Measurements from ENCODE around the gene KRT33A.
"Not testable (repeated sequence)": the region's sequence is repeated elsewhere in the genome, so short reads cannot be mapped to it uniquely, and the experiment has no call there.

DNA sequence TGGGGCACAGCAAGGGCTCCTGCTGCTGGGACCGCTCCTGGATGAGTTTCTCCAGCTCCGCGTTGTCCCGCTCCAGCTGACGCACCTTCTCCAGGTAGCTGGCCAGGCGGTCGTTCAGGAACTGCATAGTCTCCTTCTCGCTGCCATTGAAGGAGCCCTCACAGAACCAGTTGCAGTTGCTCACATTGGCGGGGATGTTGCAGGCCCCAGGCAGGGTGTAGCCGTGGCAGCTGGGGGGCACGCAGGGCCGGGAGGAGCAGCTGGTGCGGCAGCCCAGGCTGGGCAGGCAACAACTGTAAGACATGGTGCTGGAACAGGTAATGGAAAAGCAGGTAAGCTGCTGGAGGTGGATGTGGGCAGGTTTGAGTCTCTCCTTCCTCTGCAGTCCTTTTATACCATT is 31.3 kb upstream of the KRT33A start, which contains the start of gene KRT34:
- not testable (repeated sequence) for TF ChIP-seq POLR2A (IDR thresholded peaks at IDR 0.05; ENCODE audit: low read depth, low read length); POLR2AphosphoS5 (IDR thresholded peaks at IDR 0.05; ENCODE audit: low read depth, low read length); TAF1 (IDR thresholded peaks at IDR 0.05; ENCODE audit: low read depth, low read length); SPI1 (IDR thresholded peaks at IDR 0.05; ENCODE audit: low read depth, low read length); PAX5 (IDR thresholded peaks at IDR 0.05; ENCODE audit: insufficient read depth, low read length, severe bottlenecking); POU2F2 (IDR thresholded peaks at IDR 0.05; ENCODE audit: low read depth, low read length)

Measured in GM12891 (cell line).